Stomach smooth muscle (tissue), 2 donors: ENCODE data around the gene ABCA7.

Source experiments
- H3K27ac ChIP-seq: one replicate; pipeline ENCODE4 v1.7.0; 2013; ENCODE audit warnings: mild to moderate bottlenecking, low read length, inconsistent platforms
- H3K27me3 ChIP-seq, 2 donors: one replicate each; pipeline ENCODE4 v1.7.0; 2013; ENCODE audit warnings: low read length in 2 of 2; ENCODE audit not compliant: insufficient read depth in 2 of 2, control insufficient read depth in 1 of 2
- H3K36me3 ChIP-seq, 2 donors: one replicate each; pipeline ENCODE4 v1.7.0; 2013; ENCODE audit warnings: low read length in 2 of 2; ENCODE audit not compliant: control insufficient read depth in 2 of 2, insufficient read depth in 2 of 2
- H3K4me1 ChIP-seq: one replicate; pipeline ENCODE4 v1.7.0; 2013; ENCODE audit warnings: low read length; ENCODE audit not compliant: control insufficient read depth, insufficient read depth
- H3K4me3 ChIP-seq, 2 donors: one replicate each; pipeline ENCODE4 v1.7.0; 2013; ENCODE audit warnings: low read length in 2 of 2
- H3K9ac ChIP-seq, 2 donors: one replicate each; pipeline ENCODE4 v1.7.0; 2013; ENCODE audit warnings: low read length in 2 of 2, mild to moderate bottlenecking in 1 of 2
- H3K9me3 ChIP-seq, 2 donors: one replicate each; pipeline ENCODE4 v1.7.0; 2013; ENCODE audit warnings: low read length in 2 of 2; ENCODE audit not compliant: control insufficient read depth in 2 of 2
- donor health status: healthy.
- donor health status: Pancreatic carcinoma.

ABCA7 gene

GRCh38 chr19:1004204-1004802 is 35.6 kb upstream of the ABCA7 start:
- Histone ChIP-seq H3K9me3 (no peaks in the 10 kb centered on the region), H3K4me3 (no peak overlapping the region), H3K27ac (no peak overlapping the region), H3K27me3 (peaks cover 18 to 24% of the 10 kb centered on the region in 2 donors), H3K4me1 (peaks cover 9% of the 10 kb centered on the region), H3K9ac (no peak overlapping the region), H3K36me3 (no peaks in the 10 kb centered on the region)

GRCh38 chr19:1004803-1005664 is 34.9 kb upstream of the ABCA7 start:
- Histone ChIP-seq H3K9me3 (no peaks in the 10 kb centered on the region), H3K27me3 (peaks cover 14 to 21% of the 10 kb centered on the region in 2 donors), H3K4me1 (peaks cover 9% of the 10 kb centered on the region), H3K9ac (no peak overlapping the region), H3K36me3 (no peaks in the 10 kb centered on the region), H3K27ac (no peak overlapping the region), H3K4me3 (no peak overlapping the region)

GRCh38 chr19:1006711-1007398 is 33.1 kb upstream of the ABCA7 start:
- H3K27ac ChIP-seq, result no peak overlapping the region
- peaks cover 5 to 8% of the 10 kb centered on the region in 2 donors for H3K27me3 ChIP-seq
- H3K4me1 ChIP-seq, result peaks cover under 1% of the 10 kb centered on the region
- H3K36me3 ChIP-seq, result peaks cover 0 to 3% of the 10 kb centered on the region in 2 donors
- no peak overlapping the region for H3K9ac ChIP-seq
- H3K9me3 ChIP-seq, result no peaks in the 10 kb centered on the region
- no peak overlapping the region for H3K4me3 ChIP-seq

- Histone ChIP-seq H3K9ac (no peak overlapping the region), H3K27ac (no peak overlapping the region), H3K9me3 (no peaks in the 10 kb centered on the region), H3K27me3 (peaks cover 2 to 4% of the 10 kb centered on the region in 2 donors), H3K4me1 (peaks cover 3% of the 10 kb centered on the region), H3K4me3 (no peak overlapping the region), H3K36me3 (peaks cover 3 to 6% of the 10 kb centered on the region in 2 donors)
Observed at GRCh38 chr19:1007399-1008251, 32.3 kb upstream of the ABCA7 start.

- Histone ChIP-seq H3K27ac (no peak overlapping the region), H3K4me3 (no peak overlapping the region), H3K36me3 (peaks cover 3 to 10% of the 10 kb centered on the region in 2 donors), H3K4me1 (peaks cover 6% of the 10 kb centered on the region), H3K9ac (no peak overlapping the region), H3K27me3 (peaks cover 0 to 1% of the 10 kb centered on the region in 2 donors), H3K9me3 (no peaks in the 10 kb centered on the region)
Observed at GRCh38 chr19:1008268-1009040, 31.5 kb upstream of the ABCA7 start.

GRCh38 chr19:1009041-1009980 is 30.6 kb upstream of the ABCA7 start:
- H3K27ac ChIP-seq, result no peak overlapping the region
- peaks cover 7 to 14% of the 10 kb centered on the region in 2 donors for H3K36me3 ChIP-seq
- H3K4me3 ChIP-seq, result no peak overlapping the region
- H3K27me3 ChIP-seq, result no peaks in the 10 kb centered on the region
- no peak overlapping the region for H3K9ac ChIP-seq
- H3K4me1 ChIP-seq, result peaks cover 9% of the 10 kb centered on the region
- no peaks in the 10 kb centered on the region for H3K9me3 ChIP-seq

- Histone ChIP-seq H3K4me1 (peaks cover 9% of the 10 kb centered on the region), H3K9me3 (no peaks in the 10 kb centered on the region), H3K4me3 (no peak overlapping the region), H3K36me3 (peaks cover 7 to 14% of the 10 kb centered on the region in 2 donors), H3K27ac (no peak overlapping the region), H3K27me3 (no peaks in the 10 kb centered on the region), H3K9ac (no peak overlapping the region)
Observed at GRCh38 chr19:1009981-1010538, 29.8 kb upstream of the ABCA7 start.

- no peak overlapping the region for H3K9ac ChIP-seq
- H3K4me1 ChIP-seq, result peaks cover 17% of the 10 kb centered on the region
- no peak overlapping the region for H3K27ac ChIP-seq
- peaks cover 7 to 14% of the 10 kb centered on the region in 2 donors for H3K36me3 ChIP-seq
- no peak overlapping the region for H3K4me3 ChIP-seq
- H3K27me3 ChIP-seq, result no peaks in the 10 kb centered on the region
- H3K9me3 ChIP-seq, result no peaks in the 10 kb centered on the region
Observed at GRCh38 chr19:1010586-1011510, 29.1 kb upstream of the ABCA7 start.
